GM12801 (cell line): ENCODE data around the gene LARP4B.

Source experiments
- TF ChIP-seq, protein P1 (sequence below): IDR thresholded peaks from one replicate; pipeline ENCODE4 v1.5.1; 2011; ENCODE audit warnings: control low read depth; ENCODE audit not compliant: insufficient read length; ENCODE audit errors: extremely low read depth

The LARP4B gene

DNA sequence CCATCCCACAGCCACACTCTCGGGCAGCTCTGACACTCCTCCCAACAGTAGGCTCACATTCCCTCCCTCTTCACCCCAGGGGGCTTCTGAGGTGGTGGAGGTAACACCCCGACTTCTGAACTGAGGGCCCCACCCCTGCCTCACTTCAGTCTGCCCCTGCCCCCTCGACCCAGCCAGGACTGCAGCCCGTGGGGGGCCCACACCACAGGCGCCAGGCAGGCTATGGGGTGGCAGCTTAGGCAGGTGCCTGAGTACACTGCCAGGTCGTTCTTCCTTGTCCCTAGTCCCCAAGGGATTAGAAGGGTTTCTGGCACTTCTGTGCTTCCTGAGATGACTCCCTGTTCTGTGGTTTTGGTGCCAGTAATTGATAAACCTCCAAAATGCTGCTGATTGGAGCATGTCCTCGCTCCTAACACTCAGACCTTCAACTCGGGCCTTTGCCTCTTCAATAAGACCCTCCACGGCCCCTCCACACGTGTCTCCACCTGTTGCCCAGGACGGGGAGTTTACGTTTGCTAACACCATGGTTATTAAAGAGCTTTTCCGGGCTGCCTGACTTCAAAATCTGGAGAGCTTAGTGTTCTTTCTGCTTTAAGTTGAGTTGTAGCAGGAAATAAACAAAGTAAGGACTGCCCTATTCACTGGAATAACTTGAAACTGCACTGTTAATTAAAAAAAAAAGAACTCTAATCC lies 23.8 kb upstream of the LARP4B start:
- TF ChIP-seq, protein P1, sequence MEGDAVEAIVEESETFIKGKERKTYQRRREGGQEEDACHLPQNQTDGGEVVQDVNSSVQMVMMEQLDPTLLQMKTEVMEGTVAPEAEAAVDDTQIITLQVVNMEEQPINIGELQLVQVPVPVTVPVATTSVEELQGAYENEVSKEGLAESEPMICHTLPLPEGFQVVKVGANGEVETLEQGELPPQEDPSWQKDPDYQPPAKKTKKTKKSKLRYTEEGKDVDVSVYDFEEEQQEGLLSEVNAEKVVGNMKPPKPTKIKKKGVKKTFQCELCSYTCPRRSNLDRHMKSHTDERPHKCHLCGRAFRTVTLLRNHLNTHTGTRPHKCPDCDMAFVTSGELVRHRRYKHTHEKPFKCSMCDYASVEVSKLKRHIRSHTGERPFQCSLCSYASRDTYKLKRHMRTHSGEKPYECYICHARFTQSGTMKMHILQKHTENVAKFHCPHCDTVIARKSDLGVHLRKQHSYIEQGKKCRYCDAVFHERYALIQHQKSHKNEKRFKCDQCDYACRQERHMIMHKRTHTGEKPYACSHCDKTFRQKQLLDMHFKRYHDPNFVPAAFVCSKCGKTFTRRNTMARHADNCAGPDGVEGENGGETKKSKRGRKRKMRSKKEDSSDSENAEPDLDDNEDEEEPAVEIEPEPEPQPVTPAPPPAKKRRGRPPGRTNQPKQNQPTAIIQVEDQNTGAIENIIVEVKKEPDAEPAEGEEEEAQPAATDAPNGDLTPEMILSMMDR: no peak

DNA sequence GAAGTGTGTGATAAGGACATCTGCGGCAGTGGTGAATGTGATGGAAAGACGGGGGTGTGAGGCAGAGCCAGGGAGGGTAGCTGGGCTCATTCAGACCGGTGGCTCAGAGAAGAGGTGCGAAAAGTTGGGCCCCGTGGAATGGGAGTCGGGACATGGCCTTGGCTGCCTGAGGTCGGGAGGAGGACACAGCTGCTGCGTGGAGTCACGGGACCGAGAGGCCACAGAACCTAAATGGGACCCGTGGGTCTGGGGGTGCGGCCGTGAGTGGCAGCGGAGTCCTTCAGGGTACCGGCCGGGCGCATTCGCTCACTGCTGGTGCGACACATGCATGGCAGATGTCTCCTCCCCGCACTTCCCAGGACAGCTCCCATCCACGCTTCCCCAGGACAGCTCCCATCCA lies 22.9 kb upstream of the LARP4B start:
- TF ChIP-seq, protein P1: no peak

DNA sequence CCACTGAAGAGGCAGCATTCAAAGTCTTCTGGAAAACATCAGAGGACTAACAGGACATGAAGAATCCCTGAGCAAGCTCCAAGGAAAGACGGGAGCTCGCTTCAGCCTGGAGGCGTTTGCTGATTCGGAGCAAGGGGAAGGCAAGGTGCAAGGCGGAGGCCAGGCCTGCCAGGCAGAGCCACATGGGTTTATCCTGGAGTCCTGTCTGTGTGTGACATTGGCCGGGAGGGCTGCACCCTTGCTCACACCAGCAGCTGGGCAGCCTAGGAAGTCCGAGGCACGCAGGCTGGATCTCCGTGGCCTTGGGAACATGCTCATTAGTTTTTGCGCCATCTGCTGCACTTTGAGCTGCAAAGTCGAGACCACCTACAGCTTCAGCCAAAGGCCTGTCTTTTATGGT lies 22.3 kb upstream of the LARP4B start:
- TF ChIP-seq, protein P1: no peak

DNA sequence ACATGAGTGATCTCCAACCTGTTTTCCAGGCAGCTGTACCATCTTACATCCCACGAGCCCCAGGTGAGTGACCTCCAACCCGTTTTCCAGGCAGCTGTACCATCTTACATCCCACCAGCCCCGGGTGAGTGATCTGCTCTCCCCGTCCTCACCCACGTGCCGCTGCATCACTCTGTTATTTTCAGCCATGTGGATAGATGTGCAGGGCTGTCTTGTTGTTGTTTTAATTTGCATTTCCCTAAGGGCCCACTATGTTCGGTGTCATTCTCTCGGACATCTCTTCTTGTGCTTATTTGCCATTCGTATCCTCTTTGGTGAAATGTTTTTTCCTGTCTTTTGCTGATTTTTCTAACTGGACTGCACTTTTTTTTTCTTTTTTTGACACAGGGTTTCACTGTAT lies 17.9 kb upstream of the LARP4B start:
- TF ChIP-seq, protein P1: no peak

DNA sequence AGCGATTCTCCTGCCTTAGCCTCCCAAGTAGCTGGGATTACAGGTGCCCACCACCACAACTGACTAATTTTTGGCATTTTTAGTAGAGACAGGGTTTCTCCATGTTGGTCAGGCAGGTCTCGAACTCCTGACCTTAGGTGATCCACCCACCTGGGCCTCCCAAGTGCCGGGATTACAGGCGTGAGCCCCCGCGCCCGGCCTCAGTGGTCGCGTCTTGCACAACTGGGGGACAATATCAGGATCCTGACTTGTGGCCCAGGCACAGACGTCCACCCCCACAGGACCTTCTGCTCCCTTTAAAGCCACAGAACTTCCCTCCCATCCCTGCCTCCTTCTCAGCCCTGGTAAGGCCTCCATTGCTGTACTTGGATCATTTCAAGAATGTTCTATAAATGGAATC lies 16.8 kb upstream of the LARP4B start:
- TF ChIP-seq, protein P1: no peak

DNA sequence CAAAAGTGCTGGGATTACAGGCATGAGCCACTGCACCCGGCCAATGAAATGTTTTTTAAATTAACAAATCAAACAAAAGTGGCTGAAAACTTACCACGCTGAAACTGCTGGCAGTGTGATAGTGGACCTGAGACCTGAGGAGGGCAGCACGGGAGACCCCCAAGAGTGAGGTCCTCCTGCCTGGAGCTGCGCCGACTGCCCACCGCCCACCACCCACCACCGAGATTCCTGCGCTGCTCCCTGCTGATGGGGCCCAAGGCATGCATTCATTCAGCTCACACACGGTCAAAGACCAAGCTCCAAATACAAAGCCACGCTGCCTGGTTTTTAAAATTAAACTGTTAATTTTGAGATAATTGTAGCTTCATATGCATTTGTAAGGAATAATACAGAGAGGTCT lies 16.4 kb upstream of the LARP4B start:
- TF ChIP-seq, protein P1: no peak

DNA sequence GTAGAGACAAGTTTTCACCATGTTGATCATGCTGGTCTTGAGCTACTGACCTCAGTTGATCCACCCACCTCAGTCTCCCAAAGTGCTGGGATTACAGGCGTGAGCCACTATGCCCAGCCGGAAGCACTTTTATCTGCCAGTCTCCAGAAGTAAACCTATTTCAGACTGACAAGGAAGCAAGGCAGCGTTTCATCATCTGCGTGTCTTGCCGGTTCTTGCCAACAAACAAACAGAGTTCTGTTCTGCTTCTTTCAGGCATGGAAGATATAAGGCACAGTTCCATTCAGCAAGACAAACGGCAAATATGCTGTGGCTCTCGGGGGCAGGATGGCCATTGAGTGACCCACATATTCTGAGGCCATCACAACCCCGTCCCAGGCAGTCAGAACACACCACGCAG lies 15.5 kb upstream of the LARP4B start:
- TF ChIP-seq, protein P1: no peak
